Measurements from ENCODE around the gene ITIH5. TPM values are rescaled to one million over a fixed set of nuclear protein-coding genes. Genes with fewer than 3 reads are reported as not detected.

ITIH5 gene
- total and polyA plus RNA-seq, 2 donors (not counting 1 experiment from before 2014, with no cell fraction given) = not detected

GRCh38 chr10:7561216-7561893, 105.4 kb downstream of the ITIH5 start:
- ChIA-PET CTCF (no interaction called here), POLR2A (no interaction called here)
- H3K4me3 Mint-ChIP-seq = no peak overlapping the region
- Histone ChIP-seq H3K27me3 (replicated peaks in 1 of 4; ENCODE audit: control extremely low read depth in 1 of 4, control insufficient read depth in 3 of 4, insufficient read depth in 4 of 4, low read length in 3 of 4) (no peaks in the 10 kb centered on the region), H2AFZ (ENCODE audit: insufficient read depth, low read depth, low read length, poor library complexity, severe bottlenecking) (no peak overlapping the region), H4K20me1 (ENCODE audit: control insufficient read depth, insufficient read depth, low read length, poor library complexity, severe bottlenecking) (no peaks in the 10 kb centered on the region), H3K27ac (ENCODE audit: low read length in 2 of 2) (no peak overlapping the region), H3K79me2 (ENCODE audit: control insufficient read depth, insufficient read depth, low read length) (no peaks in the 10 kb centered on the region), H3K9me3 (ENCODE audit: control extremely low read depth in 1 of 3, control insufficient read depth in 2 of 3, insufficient read depth in 1 of 3, low read length in 2 of 3) (no peaks in the 10 kb centered on the region), H3K4me2 (replicated peaks; ENCODE audit: low read depth, low read length, poor library complexity, severe bottlenecking) (no peak overlapping the region), H3K4me1 (ENCODE audit: control insufficient read depth in 2 of 2, insufficient read depth in 2 of 2, low read length in 2 of 2) (no peaks in the 10 kb centered on the region), H3K36me3 (replicated peaks in 1 of 2; ENCODE audit: control extremely low read depth in 1 of 2, control insufficient read depth in 1 of 2, extremely low read depth in 1 of 2, insufficient read depth in 2 of 2, low read length in 1 of 2) (no peaks in the 10 kb centered on the region), H3K4me3 (ENCODE audit: control extremely low read depth in 1 of 5, extremely low read depth in 1 of 5, insufficient read depth in 1 of 5, low read depth in 2 of 5, low read length in 4 of 5) (no peak overlapping the region), H3K9ac (ENCODE audit: low read length) (no peak overlapping the region)
- WGBS (ENCODE audit: insufficient coverage) = 90% methylated on average over 18 of the region's 19 CpGs
- no peaks in the 10 kb centered on the region for H3K4me1 Mint-ChIP-seq
- no peak for ATAC-seq (ENCODE audit: low read depth)
- no peak overlapping the region for H3K27ac Mint-ChIP-seq
- TF ChIP-seq EZH2 (IDR thresholded peaks at IDR 0.05; ENCODE audit: borderline replicate concordance, insufficient read depth, low read depth, low read length, poor library complexity, severe bottlenecking) (no peak), CTCF (IDR thresholded peaks at IDR 0.05) (no peak)
- H3K9me3 Mint-ChIP-seq (ENCODE audit: insufficient read depth) = no peaks in the 10 kb centered on the region
- peaks cover 6% of the 10 kb centered on the region for H3K27me3 Mint-ChIP-seq
- intact Hi-C loops (cut with micrococcal nuclease) = no loop called here
- DNase-seq = no peak

GRCh38 chr10:7560519-7560918, 106.2 kb downstream of the ITIH5 start:
- ATAC-seq (ENCODE audit: low read depth) = no peak
- Mint-ChIP-seq H3K9me3 (ENCODE audit: insufficient read depth) (no peaks in the 10 kb centered on the region), H3K27ac (no peak overlapping the region), H3K4me3 (no peak overlapping the region), H3K4me1 (no peaks in the 10 kb centered on the region), H3K27me3 (peaks cover 6% of the 10 kb centered on the region)
- intact Hi-C loops (cut with micrococcal nuclease) = no loop called here
- DNase-seq = no peak
- TF ChIP-seq CTCF (IDR thresholded peaks at IDR 0.05) (no peak), EZH2 (IDR thresholded peaks at IDR 0.05; ENCODE audit: borderline replicate concordance, insufficient read depth, low read depth, low read length, poor library complexity, severe bottlenecking) (no peak)
- Histone ChIP-seq H3K36me3 (replicated peaks in 1 of 2; ENCODE audit: control extremely low read depth in 1 of 2, control insufficient read depth in 1 of 2, extremely low read depth in 1 of 2, insufficient read depth in 2 of 2, low read length in 1 of 2) (no peaks in the 10 kb centered on the region), H3K9ac (ENCODE audit: low read length) (no peak overlapping the region), H3K9me3 (ENCODE audit: control extremely low read depth in 1 of 3, control insufficient read depth in 2 of 3, insufficient read depth in 1 of 3, low read length in 2 of 3) (no peaks in the 10 kb centered on the region), H3K4me3 (ENCODE audit: control extremely low read depth in 1 of 5, extremely low read depth in 1 of 5, insufficient read depth in 1 of 5, low read depth in 2 of 5, low read length in 4 of 5) (no peak overlapping the region), H3K4me1 (ENCODE audit: control insufficient read depth in 2 of 2, insufficient read depth in 2 of 2, low read length in 2 of 2) (no peaks in the 10 kb centered on the region), H3K27me3 (replicated peaks in 1 of 4; ENCODE audit: control extremely low read depth in 1 of 4, control insufficient read depth in 3 of 4, insufficient read depth in 4 of 4, low read length in 3 of 4) (no peaks in the 10 kb centered on the region), H3K27ac (ENCODE audit: low read length in 2 of 2) (no peak overlapping the region), H2AFZ (ENCODE audit: insufficient read depth, low read depth, low read length, poor library complexity, severe bottlenecking) (no peak overlapping the region), H3K79me2 (ENCODE audit: control insufficient read depth, insufficient read depth, low read length) (no peaks in the 10 kb centered on the region), H4K20me1 (ENCODE audit: control insufficient read depth, insufficient read depth, low read length, poor library complexity, severe bottlenecking) (no peaks in the 10 kb centered on the region), H3K4me2 (replicated peaks; ENCODE audit: low read depth, low read length, poor library complexity, severe bottlenecking) (no peak overlapping the region)
- CTCF ChIA-PET = no interaction called here
- WGBS (ENCODE audit: insufficient coverage) = no CpG with 5 or more reads among the region's 4 CpGs
- POLR2A ChIA-PET = no interaction called here
